Measurements from ENCODE around the gene MPIG6B.

MPIG6B gene

DNA sequence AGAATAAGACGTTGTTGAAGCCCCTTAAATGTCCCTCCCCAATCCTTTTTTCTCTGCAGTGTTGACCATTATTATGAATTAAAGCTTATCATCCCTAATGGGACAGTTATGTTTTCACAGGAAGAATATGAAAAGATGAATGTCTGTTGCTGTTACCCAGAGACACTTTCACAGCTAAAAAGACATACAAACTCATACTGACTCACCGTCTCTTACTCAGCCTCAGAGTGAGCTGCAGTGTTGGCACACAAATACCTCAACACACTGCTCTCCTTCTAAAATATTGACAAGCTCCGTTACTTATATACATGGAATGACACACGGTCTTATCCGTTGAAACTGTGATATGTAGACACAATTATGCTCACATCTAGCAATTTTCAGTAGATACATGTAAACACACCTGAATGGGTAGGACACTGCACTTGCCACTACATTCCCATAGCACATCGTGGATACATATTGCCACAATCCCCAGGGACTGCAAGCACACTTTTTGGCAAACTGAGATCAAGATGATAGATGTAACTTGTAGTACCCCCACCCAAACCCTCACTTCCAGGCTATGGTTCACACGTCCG, 29.7 kb downstream of the MPIG6B start:
- Histone ChIP-seq H3K27me3 (ENCODE audit: insufficient read depth, poor library complexity, severe bottlenecking) (no peaks in the 10 kb centered on the region), H3K4me3 (replicated peaks; ENCODE audit: insufficient read depth, low read length) (no peak overlapping the region), H3K27ac (replicated peaks) (no peak overlapping the region)
- DNase-seq (ENCODE audit: low read depth in 1 of 2, low spot score in 1 of 2) = no peak
- TF ChIP-seq, protein P1, sequence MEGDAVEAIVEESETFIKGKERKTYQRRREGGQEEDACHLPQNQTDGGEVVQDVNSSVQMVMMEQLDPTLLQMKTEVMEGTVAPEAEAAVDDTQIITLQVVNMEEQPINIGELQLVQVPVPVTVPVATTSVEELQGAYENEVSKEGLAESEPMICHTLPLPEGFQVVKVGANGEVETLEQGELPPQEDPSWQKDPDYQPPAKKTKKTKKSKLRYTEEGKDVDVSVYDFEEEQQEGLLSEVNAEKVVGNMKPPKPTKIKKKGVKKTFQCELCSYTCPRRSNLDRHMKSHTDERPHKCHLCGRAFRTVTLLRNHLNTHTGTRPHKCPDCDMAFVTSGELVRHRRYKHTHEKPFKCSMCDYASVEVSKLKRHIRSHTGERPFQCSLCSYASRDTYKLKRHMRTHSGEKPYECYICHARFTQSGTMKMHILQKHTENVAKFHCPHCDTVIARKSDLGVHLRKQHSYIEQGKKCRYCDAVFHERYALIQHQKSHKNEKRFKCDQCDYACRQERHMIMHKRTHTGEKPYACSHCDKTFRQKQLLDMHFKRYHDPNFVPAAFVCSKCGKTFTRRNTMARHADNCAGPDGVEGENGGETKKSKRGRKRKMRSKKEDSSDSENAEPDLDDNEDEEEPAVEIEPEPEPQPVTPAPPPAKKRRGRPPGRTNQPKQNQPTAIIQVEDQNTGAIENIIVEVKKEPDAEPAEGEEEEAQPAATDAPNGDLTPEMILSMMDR (IDR thresholded peaks at IDR 0.05; ENCODE audit: insufficient read depth, low read length) = no peak
- TF ChIP-seq, protein P2, sequence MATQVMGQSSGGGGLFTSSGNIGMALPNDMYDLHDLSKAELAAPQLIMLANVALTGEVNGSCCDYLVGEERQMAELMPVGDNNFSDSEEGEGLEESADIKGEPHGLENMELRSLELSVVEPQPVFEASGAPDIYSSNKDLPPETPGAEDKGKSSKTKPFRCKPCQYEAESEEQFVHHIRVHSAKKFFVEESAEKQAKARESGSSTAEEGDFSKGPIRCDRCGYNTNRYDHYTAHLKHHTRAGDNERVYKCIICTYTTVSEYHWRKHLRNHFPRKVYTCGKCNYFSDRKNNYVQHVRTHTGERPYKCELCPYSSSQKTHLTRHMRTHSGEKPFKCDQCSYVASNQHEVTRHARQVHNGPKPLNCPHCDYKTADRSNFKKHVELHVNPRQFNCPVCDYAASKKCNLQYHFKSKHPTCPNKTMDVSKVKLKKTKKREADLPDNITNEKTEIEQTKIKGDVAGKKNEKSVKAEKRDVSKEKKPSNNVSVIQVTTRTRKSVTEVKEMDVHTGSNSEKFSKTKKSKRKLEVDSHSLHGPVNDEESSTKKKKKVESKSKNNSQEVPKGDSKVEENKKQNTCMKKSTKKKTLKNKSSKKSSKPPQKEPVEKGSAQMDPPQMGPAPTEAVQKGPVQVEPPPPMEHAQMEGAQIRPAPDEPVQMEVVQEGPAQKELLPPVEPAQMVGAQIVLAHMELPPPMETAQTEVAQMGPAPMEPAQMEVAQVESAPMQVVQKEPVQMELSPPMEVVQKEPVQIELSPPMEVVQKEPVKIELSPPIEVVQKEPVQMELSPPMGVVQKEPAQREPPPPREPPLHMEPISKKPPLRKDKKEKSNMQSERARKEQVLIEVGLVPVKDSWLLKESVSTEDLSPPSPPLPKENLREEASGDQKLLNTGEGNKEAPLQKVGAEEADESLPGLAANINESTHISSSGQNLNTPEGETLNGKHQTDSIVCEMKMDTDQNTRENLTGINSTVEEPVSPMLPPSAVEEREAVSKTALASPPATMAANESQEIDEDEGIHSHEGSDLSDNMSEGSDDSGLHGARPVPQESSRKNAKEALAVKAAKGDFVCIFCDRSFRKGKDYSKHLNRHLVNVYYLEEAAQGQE (IDR thresholded peaks at IDR 0.05; ENCODE audit: insufficient replicate concordance, low read depth) = no peak
- TF ChIP-seq POLR2AphosphoS5 (IDR thresholded peaks at IDR 0.05; ENCODE audit: low read depth) (no peak), GABPA (IDR thresholded peaks at IDR 0.05; ENCODE audit: low read depth) (no peak), SPI1 (IDR thresholded peaks at IDR 0.05; ENCODE audit: borderline replicate concordance, low read depth) (no peak)

DNA sequence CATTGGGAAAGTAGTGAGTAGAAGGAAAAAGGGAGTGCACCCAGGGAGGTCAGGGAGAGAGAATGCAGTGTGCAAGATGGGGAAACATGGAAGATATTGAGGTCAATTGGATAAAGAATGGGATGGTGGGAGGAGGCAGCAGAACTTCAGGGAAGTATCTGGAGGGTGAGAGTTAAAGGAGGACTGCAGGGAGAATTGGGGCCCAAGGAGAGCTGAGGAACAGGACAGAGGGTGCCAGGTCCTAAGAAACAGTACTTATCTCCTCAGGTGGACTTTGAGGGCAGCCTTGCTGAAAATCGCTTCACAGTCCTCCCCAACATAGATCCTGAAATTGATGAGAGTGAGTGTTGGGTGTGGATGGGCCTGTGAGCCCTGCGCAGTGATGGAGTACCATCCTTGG, 35.1 kb downstream of the MPIG6B start:
- TF ChIP-seq GABPA (IDR thresholded peaks at IDR 0.05; ENCODE audit: low read depth) (no peak), POLR2AphosphoS5 (IDR thresholded peaks at IDR 0.05; ENCODE audit: low read depth) (no peak), SPI1 (IDR thresholded peaks at IDR 0.05; ENCODE audit: borderline replicate concordance, low read depth) (no peak)
- TF ChIP-seq, protein P1 (IDR thresholded peaks at IDR 0.05; ENCODE audit: insufficient read depth, low read length) = no peak
- TF ChIP-seq, protein P2 (IDR thresholded peaks at IDR 0.05; ENCODE audit: insufficient replicate concordance, low read depth) = no peak
- no peak overlapping the region for H3K27ac ChIP-seq (replicated peaks)
- H3K27me3 ChIP-seq (ENCODE audit: insufficient read depth, poor library complexity, severe bottlenecking) = no peaks in the 10 kb centered on the region
- no peak for DNase-seq (ENCODE audit: low read depth in 1 of 2, low spot score in 1 of 2)
- H3K4me3 ChIP-seq (replicated peaks; ENCODE audit: insufficient read depth, low read length) = no peak overlapping the region

DNA sequence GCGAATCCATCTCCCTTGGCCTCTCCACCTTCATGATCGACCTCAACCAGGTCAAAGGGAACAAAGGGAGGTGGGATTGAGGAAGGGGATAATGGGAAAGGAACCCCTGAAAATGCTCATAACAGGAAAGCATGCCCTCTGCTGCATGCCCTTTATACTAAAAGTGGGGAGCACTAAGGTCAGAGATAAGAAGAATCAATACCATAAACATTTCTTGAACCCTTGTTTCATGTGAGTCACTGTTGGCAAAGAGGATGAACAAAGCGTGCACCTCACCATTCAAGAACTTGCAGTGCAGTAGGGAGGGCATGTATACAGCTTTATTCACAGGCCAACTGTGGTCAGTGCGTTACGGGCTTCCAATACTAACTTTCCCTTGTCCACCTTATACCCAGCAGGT, 37.6 kb downstream of the MPIG6B start:
- DNase-seq (ENCODE audit: low read depth in 1 of 2, low spot score in 1 of 2) = no peak
- Histone ChIP-seq H3K4me3 (replicated peaks; ENCODE audit: insufficient read depth, low read length) (no peak overlapping the region), H3K27me3 (ENCODE audit: insufficient read depth, poor library complexity, severe bottlenecking) (no peaks in the 10 kb centered on the region), H3K27ac (replicated peaks) (no peak overlapping the region)
- no peak for TF ChIP-seq POLR2AphosphoS5 (IDR thresholded peaks at IDR 0.05; ENCODE audit: low read depth)
- TF ChIP-seq, protein P2 (IDR thresholded peaks at IDR 0.05; ENCODE audit: insufficient replicate concordance, low read depth) = no peak
- no peak for TF ChIP-seq GABPA (IDR thresholded peaks at IDR 0.05; ENCODE audit: low read depth)
- TF ChIP-seq SPI1 (IDR thresholded peaks at IDR 0.05; ENCODE audit: borderline replicate concordance, low read depth) = no peak
- TF ChIP-seq, protein P1 (IDR thresholded peaks at IDR 0.05; ENCODE audit: insufficient read depth, low read length) = no peak

Data from HL-60 (cell line).